NCI-H187 (cell line): ENCODE data around the gene MLIP.

Source experiments
- DNase-seq, 2 experiments: peaks; one replicate each; lab custom pipeline; 2025; lab: John Stamatoyannopoulos, UW

MLIP gene

DNA sequence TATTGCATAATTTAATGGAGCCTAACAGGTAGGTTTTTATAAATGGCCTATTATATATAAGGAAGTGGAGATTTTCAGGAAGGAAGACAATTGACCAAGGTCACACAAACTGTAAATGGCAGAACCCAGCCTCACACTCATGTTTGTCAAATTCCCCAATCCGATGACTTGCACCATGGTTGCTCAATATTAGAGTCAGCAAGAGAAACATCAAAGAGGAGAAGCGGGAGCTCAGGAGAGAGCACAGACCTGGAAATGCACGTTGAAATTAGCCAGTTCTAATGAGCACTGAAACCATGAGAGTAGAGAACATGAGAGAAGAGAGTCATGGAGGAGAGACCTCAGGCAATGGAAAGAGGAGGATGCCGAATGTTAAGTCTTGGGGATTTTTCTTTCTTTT is 13.5 kb upstream of the MLIP start:
- DNase-seq: no peak

DNA sequence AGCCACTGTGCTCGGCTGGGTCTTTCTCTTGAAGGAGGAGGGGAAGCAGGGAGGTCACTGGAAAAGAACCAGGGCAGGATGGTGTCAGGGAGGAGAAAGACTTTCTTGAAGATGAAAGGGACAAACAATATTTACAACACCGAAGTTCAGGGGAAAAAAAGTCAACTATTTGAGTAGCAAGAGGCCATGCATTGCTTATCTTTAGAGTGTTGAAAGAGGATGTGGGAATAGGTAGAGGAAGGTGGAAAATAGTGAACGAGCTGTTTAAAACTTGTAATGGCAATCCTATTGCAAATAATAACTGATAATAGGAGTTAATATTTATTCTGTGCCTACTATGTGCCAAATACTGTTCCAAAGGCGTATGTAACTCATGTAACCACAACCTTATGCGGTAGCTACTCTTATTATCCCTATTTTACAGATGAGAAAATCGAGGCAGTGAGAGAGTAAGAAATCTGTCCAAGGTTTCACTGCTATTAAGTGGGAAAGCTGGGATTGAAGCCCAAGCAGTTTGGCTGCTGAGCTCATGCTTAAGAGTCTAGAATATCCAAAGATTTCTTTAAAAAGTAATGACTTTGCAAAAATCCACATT is 12.7 kb upstream of the MLIP start:
- no peak for DNase-seq

DNA sequence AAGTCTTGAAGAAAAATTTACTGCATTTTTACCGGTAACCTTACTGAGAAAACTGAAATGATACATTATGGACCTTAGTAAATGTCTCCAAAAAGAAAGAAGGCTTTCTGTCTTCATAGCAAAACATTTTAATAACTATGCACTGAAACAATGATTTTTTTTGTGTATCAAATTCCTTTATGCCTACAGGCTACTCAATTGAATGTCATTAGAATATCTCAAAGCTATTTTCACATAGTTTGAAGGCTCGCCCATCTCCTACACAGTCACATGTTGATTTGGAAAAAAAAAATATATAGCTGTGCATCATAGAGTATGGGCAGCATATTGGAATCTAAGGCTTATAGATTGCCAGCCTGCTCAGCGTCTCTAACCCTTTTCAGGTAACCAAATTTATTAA is 12.0 kb upstream of the MLIP start:
- no peak for DNase-seq

DNA sequence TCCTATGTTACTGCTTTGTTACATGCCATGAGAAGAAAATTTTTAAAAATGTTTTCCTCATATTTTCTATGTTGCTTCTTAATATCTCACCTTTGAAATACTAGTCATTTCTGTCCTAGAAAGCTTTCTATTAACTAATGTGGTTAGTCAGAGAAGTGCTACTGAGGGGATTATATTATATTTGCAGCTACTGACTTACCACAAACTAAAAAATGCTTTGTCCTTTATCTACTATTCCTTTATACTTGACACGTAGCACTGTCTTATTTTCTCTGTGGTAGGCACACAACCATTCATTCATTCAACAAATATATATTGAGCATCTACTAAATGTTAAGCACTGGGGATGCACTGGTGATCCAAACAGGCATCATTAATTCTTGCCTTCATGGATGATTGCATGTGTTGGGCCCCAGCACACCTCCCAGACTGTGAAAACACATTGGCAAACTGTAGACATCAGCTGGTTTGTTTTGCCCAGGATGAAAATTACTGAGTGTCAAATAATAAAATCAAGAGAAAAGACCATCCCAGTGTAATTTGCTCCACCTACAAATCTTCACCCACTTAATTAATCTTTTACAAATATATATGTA is 10.7 kb upstream of the MLIP start:
- DNase-seq: no peak

DNA sequence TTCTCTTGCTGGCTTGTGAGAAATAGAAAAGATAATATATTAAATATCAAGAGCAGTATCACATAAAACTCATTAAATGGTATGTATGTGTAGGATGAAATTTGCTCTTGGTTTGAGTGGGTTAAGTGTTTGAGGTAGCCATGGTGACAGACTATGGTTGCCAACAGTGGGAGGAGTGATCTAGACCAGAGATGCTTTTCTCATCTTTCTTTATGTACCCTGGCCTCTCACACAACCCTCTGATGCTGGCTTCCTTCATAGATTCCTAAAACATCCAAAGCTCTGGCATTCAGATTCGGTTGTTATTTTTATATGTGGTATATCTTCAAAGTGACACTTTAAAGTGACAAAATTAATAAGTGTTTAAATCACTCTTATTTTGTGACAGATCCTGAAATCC is 9.0 kb upstream of the MLIP start:
- no peak for DNase-seq

DNA sequence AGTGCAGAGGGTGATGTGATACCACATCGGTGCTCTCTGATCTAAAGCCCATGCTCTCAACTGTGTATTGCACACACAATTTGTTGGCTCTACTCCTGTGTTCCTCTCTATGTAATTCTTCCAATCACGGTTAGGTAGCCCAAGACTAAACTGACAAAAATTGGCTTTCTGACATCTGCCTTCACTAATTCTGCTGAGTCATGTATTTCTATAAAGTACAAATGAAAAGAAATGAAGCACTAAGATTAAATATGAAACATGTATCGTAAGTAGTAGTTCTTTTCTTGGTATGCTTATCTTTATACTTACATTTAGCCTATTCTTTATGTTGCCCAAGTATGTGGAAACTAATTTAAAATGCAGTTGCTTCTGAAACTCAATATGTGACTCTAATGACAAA is 7.7 kb upstream of the MLIP start:
- no peak for DNase-seq

DNA sequence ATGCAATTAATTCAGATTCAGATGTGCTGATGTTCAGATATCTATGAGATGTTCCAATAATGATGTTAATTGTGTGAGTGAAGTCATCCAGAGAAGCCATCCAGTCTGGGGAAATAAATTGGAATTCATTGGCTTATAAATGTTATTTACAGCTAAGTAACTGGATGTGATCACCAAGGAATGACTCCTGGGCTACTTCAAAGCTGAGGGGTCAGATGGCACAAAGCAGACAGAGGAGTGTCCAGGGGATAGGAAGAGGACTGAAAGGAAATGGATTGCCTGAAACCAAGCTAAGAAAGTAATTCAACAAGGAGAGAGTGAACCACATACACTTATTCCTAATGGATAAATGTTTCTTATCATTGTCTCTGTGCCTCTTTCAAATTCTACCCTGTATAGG is 4.5 kb upstream of the MLIP start:
- no peak for DNase-seq

DNA sequence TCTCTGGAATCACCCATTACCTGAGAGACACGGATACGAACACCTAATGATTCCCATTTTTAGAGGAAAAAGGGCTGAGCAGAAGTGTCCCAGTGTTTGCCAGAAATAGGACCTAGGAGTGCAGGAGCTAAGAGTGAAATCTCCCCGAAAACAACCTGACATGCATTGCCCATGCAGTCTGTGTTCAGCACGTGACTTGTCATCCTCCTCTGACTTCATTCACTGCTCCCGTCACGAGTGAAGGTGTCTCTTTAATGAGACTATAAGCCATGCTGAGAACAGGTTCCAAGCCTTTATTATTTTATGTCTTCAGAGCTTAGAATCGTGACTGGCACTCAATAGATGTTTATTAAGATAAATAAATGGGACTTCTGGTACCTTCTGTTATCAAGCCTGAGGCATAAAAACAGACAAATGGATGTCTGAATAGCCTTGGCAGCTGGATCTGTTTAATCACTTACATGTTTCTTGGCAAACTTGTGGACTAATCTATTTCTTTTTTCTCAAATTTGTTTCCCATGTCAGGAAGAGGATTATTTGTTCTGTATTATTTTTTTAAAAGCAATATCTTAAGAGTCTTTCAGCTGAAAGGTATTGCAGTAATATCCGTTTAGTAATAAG is 3.7 kb upstream of the MLIP start:
- DNase-seq: no peak

DNA sequence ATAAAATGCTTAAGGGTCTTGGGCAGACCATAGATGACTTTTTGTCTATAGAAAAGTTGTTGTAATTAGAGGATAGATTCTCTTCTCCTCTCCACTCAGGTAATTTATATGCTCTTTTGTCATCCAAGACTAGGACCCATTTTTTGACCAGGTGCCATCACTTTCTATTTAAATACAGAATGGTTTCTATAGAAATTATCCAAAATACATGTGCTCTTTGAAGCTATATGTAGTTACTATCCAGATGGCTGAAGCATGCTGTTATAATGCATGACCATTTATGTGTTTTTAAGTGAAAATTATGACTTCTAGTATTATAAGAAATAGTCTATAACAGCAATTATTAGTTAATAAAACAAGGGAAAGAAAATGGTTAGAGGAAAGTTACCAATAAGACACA is 3.0 kb upstream of the MLIP start:
- no peak for DNase-seq

DNA sequence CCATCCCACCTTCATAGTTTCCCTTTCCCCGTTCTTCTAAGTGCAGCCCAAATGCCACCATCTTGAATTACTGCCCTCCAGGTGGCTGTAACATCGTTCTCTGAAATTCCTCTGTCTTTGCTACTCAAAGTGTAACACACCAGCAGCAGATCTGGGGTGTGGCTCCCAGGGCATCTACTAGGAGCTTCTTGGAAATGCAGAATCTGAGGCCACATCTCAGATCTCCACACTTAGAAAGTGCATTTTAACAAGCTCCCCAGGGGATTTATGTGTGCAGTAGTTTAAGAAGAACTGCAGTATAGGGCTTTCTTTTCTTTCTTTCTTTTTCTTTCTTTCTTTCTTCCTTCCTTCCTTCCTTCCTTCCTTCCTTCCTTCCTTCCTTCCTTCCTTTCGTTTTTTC is 1.7 kb upstream of the MLIP start:
- no peak for DNase-seq

DNA sequence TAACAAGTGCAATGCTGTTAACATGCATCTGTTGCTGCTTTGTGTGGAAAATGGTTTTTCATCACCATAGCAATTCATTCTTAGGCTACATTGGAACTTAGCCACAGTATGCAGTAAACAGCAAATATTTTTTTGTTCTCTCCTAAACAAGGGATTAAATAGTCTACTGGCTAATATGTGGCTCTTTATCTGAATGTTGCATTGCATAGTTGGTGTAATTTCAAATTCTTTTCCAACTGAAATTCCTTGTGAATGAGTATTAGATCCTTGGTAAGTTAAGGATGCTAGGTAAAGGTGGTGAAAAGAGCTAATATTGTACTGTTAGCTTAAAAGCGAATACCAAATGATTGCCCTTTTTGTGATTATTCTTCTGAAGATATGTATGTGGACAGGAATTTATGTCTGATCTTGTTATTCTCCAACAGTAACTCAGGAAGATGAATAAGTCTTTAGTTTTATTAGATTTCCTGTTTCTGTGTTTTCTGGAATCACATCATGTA is 958 bp downstream of the MLIP start:
- no peak for DNase-seq

DNA sequence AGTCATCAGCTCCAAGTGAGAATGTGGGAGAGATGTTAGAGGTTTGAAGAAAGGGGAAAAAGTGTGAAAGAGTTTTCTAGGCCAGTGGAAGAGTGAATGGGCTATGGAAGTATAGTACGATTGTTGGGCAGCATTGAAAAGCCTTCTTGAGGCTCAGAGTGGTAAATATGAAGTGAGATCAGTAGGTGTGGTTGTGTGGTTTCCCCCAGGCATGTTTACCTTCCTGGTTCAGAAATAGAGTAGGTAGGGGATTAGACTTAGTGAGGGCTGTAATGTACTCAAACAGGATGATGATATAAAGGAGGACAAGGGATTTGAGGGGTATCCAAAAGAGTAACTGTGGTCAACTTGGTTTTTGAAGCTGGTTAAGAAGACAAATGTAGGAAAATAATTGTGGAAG is 3.7 kb downstream of the MLIP start:
- no peak for DNase-seq

DNA sequence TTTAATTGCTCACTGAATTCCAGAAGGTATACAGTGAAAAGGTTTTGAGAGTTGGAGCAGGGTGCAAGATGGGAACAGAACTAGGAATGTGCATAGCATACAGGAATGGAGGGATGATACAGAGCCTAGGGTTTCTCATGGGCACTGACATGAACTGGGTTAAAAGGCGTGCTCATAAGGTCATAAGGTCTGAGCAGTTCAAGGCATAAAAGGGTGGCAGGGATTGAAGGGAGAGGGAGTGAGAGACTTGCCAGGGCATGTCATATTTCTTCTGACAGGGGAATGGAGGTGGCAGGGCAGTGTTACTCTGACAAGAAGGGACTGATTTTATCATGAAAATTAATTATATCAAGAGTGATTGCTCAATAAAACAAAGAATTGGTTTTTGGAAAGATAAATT is 4.7 kb downstream of the MLIP start:
- DNase-seq: no peak

DNA sequence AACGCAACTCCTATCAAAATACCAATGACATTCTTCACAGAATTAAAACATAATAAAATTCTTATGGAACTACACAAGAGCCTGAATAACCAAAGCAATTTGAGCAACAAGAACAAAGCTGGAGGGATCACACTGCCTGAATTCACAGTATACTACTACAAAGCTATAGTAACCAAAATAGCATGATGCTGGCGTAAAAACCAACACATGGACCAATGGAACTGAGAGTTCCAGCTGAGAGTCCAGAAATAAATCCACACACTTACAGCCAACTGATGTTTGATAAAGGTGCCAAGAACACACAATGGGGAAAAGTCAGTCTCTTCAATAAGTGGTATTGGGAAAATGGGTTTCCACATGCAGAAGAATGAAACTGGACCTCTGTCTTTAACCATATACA is 6.9 kb downstream of the MLIP start:
- no peak for DNase-seq

DNA sequence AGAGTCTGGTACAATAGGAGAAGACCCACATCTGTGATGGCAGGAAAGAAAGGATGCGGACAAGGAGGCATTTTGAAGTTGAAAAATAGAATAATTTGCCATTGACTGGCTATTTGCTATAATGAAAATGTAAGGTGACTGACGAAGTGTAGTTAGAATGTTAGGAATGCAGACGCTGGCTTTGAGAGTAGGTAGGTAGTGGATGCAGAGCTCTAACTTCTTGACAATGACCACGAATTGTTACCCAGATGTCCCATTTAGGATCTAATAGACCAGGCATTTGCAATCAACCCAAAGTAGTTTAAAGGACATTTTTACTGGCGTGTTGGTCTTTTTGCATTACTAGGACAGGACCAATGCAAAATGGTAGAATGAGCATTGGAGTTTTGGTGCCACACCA is 14.2 kb downstream of the MLIP start:
- no peak for DNase-seq

DNA sequence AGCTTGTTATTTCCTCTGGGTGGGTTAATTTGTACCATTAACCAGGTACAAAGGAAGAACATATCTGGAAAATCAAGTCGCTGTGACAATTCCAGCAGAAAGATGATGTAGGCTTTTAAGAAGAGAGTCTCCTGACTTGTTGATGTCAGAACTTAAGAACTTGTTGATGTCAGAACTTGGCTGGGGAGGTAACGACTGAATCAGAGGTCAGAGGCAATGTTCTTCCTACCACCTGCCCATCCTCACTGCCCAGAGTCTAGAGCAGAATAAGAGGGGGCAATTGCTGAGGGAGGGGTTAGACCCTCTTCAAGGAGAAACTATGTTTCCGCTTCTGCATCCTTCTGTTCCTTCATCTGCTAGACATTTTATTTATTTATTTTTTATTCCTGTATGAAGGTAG is 18.9 kb downstream of the MLIP start:
- DNase-seq: no peak

DNA sequence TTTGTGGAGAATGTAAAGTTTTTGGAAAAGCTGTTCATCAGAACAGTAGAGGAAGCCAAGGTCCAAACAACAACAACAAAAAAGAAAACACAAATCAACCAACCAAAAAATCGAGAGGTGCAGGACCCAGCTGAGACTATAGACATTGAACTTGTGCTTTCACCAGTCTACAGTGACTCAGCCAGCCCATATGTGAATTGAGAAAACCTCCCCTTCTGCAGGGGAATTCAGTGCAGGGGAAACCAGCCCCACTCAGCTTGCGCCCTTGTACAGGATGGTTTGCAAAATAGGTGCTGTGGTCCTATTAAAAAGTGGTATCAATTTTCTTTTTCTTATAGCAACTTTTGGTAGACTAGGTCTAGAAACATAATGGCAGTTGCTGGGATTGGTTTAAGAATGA is 21.3 kb downstream of the MLIP start:
- DNase-seq: no peak

DNA sequence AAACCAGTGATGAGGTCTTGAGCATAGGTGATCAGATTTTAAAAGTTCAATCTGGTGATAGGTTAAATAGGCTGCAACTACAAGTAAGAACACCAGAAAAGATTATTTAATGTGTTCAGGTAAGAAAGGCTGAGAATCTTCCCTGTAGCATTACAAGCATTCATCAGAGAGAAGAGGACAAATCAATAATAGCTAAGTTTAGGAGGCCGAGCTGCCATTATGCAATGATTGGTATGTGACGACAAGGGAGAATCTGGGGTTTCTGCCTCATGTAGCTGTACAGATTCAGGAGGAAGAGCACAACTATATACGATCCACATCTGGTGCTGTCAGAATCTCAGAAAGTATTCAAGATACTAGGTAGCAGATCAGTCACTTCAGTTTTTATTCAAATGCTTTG is 21.9 kb downstream of the MLIP start:
- no peak for DNase-seq

DNA sequence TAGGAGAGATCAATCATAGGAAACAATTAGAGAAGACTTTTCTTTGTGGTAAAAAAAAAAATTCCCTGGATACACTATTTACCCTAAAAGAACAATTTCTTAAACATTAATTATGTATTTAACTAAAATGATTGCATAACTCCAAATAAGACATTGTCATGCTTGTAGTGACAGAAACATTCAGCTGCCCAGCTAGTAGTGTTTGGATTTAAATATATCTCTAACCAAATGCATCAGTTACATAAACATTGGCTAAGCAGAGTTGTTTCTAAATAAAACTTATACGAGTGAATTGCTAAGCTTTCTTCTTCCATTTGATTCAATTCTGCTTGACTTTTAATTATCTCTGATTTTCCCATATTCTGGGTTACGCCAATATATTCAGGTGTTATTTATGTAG is 23.7 kb downstream of the MLIP start:
- no peak for DNase-seq

DNA sequence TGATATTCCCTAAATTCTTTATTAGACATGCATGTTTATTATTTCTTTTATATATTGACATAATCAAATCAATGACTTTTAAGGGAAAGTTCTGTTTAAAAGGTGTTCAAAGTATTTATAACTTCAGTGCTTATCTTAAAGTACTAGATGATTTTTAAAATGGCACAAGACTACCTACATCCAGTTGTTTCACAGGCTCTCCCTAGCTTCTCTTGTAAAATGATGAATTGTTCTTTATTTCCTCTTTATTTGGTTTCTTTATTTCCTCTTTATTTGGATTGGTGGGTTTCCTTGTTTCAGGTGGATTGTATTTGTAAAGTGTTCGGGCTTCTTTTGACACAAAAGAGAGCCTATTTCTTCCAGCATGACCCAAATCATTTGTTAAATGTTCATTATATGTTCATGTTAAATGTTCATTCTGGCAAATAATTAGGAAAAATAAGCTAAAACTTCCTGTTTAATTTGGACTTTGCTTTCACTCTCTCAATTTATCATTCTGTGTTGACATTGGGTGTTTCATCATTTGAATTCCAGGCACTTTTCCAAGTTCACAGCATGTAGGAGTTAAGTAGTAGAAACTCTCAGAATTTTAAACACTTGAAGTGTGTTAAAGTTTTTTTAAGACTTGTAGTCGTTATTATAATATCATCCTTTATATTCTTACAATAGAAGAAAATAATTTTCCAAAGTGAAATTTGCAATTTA is 24.6 kb downstream of the MLIP start:
- DNase-seq: no peak

DNA sequence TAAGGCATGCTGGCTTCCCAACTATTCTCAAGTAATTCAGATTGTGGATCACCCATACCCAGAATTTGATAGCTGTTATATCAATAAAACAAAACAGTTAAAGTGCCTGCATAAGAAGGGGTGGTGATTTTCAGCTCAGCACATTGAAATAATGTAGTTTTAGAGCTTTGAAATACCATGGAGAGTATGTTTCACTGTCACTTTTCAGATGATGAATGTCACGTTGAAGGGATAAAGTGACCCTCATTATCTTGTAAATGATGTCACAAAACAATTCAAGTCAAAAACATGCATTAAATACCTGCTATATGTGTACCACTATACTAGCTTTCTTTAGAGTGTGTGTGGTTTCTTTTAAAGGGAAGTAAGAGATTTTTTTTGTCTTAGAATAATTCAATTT is 27.6 kb downstream of the MLIP start:
- no peak for DNase-seq

DNA sequence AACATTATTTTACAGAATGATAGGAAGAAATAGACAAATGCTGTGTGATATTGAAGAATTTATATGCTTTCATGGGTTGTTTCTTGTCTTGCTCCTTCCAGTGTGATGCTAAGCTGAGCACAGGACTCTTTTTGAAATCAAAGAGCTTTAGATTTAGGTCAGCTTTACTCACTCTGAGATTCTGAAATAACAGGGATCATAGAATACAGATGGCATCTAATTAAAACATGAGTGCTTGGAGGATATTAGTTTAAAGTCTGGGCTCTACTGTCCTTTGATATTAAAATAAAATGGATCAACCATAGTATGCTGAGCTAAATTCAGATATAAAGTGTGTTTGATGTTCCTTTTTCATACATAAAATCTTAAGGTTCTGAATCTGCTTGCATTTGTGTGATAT is 29.6 kb downstream of the MLIP start:
- DNase-seq: no peak

DNA sequence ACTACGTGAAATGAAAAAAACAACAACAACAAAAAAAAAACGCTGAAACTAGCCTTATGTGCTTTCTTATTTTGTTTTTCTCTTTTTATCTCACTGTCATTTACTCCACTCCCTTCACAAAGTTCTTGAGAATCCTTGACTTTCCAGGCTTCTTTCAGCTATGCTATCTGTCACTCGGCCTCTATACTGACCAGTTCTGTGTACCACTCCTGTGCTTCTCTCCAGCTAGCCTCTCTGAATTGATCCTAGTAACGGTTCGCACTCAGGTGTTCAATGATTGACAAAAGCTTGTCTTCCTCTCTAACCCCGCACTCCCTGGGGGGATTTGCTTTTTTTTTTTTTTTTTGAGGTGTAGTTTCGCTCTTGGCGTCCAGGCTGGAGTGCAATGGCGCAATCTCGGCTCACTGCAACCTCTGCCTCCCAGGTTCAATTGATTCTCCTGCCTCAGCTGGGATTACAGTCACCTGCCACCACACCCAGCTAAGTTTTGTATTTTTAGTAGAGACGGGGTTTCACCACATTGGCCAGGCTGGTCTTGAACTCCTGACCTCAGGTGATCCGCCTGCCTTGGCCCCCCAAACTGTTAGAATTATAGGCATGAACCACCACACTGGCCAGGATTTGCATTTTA is 31.8 kb downstream of the MLIP start:
- DNase-seq: no peak
